Measurements from ENCODE around the gene MAP3K12. TPM values are rescaled to one million over a fixed set of nuclear protein-coding genes. Genes with fewer than 3 reads are reported as not detected.

MAP3K12 gene
- polyA plus RNA-seq, 1 donor (not counting 4 experiments of a cell fraction or from before 2014, with no cell fraction given), result 13.4 TPM

DNA sequence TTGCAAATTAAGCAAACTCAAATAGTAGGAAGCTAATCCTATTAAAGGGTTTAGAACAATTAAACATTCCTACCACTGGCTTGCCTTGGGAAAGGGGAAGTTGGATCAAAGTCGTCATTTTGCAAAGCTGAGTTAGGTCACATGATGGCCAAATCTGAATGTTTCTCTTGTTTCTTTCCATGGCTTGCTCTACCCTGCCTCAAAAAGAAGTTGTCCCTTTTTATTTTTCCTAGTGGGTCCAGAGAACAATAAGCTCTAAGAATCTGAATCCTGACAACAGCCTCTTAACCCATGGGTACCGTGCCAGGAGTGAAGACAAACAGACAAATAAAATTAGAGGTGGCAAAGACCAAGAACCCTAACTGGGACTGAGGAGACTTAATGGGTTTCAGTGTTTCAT lies 34.2 kb upstream of the MAP3K12 start:
- DNase-seq (ENCODE audit: low read depth, low spot score) (no peak), FAIRE-seq (no peak)
- dilution Hi-C loops (cut with MboI; ENCODE audit: extremely low pct_ligation_motif_present, low sequenced_read_pairs), result no loop called here
- Histone ChIP-seq H3K27me3 (ENCODE audit: control insufficient read depth, extremely low read depth, insufficient read depth, low read length) (no peaks in the 10 kb centered on the region), H3K27ac (ENCODE audit: control insufficient read depth, insufficient read depth, low read length) (no peak overlapping the region), H3K79me2 (ENCODE audit: control insufficient read depth, insufficient read depth, low read length) (no peaks in the 10 kb centered on the region), H3K4me2 (ENCODE audit: control insufficient read depth, extremely low read depth, insufficient read depth, low read depth, low read length) (no peak overlapping the region), H3K9me1 (ENCODE audit: control insufficient read depth, extremely low read depth, insufficient read depth, low read length) (no peaks in the 10 kb centered on the region), H3K9me3 (ENCODE audit: control insufficient read depth, low read depth, low read length) (no peaks in the 10 kb centered on the region), H3K4me1 (ENCODE audit: control insufficient read depth, extremely low read depth, insufficient read depth, low read length) (peaks cover 2% of the 10 kb centered on the region), H3K4me3 (ENCODE audit: control insufficient read depth in 2 of 3, extremely low read depth in 1 of 3, insufficient read depth in 2 of 3, low read depth in 1 of 3, low read length in 3 of 3) (no peak overlapping the region), H2AFZ (ENCODE audit: control insufficient read depth, low read length) (no peak overlapping the region), H3K36me3 (ENCODE audit: control insufficient read depth in 2 of 2, extremely low read depth in 1 of 2, insufficient read depth in 2 of 2, low read length in 2 of 2) (peaks cover 12 to 24% of the 10 kb centered on the region in 2 experiments), H4K20me1 (ENCODE audit: control insufficient read depth, extremely low read depth, insufficient read depth, low read length) (no peaks in the 10 kb centered on the region), H3K9ac (ENCODE audit: control insufficient read depth, extremely low read depth, insufficient read depth, low read length) (no peak overlapping the region)
- TF ChIP-seq EZH2 (IDR thresholded peaks at IDR 0.05; ENCODE audit: low read length), result no peak
- TF ChIP-seq, protein P1, sequence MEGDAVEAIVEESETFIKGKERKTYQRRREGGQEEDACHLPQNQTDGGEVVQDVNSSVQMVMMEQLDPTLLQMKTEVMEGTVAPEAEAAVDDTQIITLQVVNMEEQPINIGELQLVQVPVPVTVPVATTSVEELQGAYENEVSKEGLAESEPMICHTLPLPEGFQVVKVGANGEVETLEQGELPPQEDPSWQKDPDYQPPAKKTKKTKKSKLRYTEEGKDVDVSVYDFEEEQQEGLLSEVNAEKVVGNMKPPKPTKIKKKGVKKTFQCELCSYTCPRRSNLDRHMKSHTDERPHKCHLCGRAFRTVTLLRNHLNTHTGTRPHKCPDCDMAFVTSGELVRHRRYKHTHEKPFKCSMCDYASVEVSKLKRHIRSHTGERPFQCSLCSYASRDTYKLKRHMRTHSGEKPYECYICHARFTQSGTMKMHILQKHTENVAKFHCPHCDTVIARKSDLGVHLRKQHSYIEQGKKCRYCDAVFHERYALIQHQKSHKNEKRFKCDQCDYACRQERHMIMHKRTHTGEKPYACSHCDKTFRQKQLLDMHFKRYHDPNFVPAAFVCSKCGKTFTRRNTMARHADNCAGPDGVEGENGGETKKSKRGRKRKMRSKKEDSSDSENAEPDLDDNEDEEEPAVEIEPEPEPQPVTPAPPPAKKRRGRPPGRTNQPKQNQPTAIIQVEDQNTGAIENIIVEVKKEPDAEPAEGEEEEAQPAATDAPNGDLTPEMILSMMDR (optimal IDR thresholded peaks at IDR 0.05 in 1 of 3, IDR thresholded peaks at IDR 0.05 in 1 of 3, conservative IDR thresholded peaks at IDR 0.05 in 1 of 3; ENCODE audit: extremely low read depth in 1 of 3, insufficient read depth in 2 of 3, low read length in 3 of 3), result no peak

DNA sequence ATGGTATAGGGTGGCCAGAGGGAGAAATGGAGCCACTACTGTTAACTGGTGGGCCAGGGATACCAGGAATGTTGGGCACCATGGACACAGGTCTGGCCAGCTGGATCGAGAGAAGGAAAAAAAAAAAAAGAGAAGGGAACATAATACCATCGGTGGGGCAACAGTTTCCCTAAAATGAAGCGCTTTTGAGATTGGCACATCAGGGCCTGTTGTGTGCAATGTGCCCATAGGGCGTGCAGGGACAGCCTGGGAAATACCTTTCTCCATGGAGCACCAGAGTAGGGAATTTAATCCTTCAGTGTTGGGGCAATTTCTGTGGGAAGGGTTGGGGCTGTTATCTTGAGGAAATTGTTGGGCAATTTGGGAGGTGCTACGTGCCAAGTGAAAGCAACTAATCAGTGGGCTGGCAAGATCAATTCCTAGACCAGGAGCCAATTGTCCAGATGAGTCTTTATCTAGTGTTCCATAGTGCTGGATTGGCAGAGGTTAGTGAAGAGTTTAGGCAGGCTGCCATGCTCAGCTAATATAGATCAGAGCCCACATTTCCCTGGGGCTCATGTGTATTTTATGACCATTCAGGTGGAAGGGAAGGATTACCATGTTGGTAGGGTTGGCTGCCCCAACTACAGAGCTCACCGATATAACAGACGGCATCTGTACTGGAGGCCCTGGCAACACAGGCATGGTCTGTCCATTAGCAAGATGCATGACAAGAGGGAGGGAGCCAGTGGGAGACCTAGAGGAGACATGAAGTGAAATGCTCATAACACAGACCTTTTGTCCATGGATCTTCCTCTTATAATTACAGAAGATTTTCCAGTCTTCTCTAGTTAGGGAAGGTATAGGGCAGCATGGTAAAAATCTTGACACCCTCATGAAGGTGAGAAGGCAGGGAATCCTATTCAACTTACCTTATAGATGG lies 33.5 kb upstream of the MAP3K12 start:
- H3K27ac ChIP-seq (ENCODE audit: control insufficient read depth, insufficient read depth, low read length), result no peak overlapping the region
- H3K4me3 ChIP-seq (ENCODE audit: control insufficient read depth in 2 of 3, extremely low read depth in 1 of 3, insufficient read depth in 2 of 3, low read depth in 1 of 3, low read length in 3 of 3), result no peak overlapping the region
- H3K4me1 ChIP-seq (ENCODE audit: control insufficient read depth, extremely low read depth, insufficient read depth, low read length), result peaks cover 2% of the 10 kb centered on the region
- no peaks in the 10 kb centered on the region for H4K20me1 ChIP-seq (ENCODE audit: control insufficient read depth, extremely low read depth, insufficient read depth, low read length)
- no peak overlapping the region for H3K4me2 ChIP-seq (ENCODE audit: control insufficient read depth, extremely low read depth, insufficient read depth, low read depth, low read length)
- DNase-seq (ENCODE audit: low read depth, low spot score), result no peak
- H3K9me1 ChIP-seq (ENCODE audit: control insufficient read depth, extremely low read depth, insufficient read depth, low read length), result no peaks in the 10 kb centered on the region
- no peak overlapping the region for H3K9ac ChIP-seq (ENCODE audit: control insufficient read depth, extremely low read depth, insufficient read depth, low read length)
- H2AFZ ChIP-seq (ENCODE audit: control insufficient read depth, low read length), result no peak overlapping the region
- peaks cover 12 to 24% of the 10 kb centered on the region in 2 experiments for H3K36me3 ChIP-seq (ENCODE audit: control insufficient read depth in 2 of 2, extremely low read depth in 1 of 2, insufficient read depth in 2 of 2, low read length in 2 of 2)
- TF ChIP-seq, protein P1 (optimal IDR thresholded peaks at IDR 0.05 in 1 of 3, IDR thresholded peaks at IDR 0.05 in 1 of 3, conservative IDR thresholded peaks at IDR 0.05 in 1 of 3; ENCODE audit: extremely low read depth in 1 of 3, insufficient read depth in 2 of 3, low read length in 3 of 3), result no peak
- no peak for TF ChIP-seq EZH2 (IDR thresholded peaks at IDR 0.05; ENCODE audit: low read length)
- no peak for FAIRE-seq
- dilution Hi-C loops (cut with MboI; ENCODE audit: extremely low pct_ligation_motif_present, low sequenced_read_pairs), result no loop called here
- H3K9me3 ChIP-seq (ENCODE audit: control insufficient read depth, low read depth, low read length), result no peaks in the 10 kb centered on the region
- H3K79me2 ChIP-seq (ENCODE audit: control insufficient read depth, insufficient read depth, low read length), result no peaks in the 10 kb centered on the region
- H3K27me3 ChIP-seq (ENCODE audit: control insufficient read depth, extremely low read depth, insufficient read depth, low read length), result no peaks in the 10 kb centered on the region
